ENCODE data around the gene DOCK2.

The DOCK2 gene

DNA sequence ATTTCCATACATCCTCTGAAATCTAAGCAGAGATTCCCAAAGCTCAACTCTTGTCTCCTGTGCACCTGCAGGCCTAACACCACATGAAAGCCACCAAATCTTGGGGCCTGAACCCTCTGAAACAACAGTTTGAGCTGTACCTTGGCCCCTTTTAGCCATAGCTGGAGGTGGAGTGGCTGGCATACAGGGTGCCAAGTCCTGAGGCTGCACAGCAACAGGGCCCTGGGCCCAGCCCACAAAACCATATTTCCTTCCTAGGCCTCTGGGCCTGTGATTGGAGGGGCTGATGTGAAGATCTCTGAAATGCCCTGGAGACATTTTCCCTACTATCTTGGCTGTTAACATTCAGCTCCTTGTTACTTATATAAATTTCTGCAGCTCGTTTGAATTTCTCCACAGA lies 26.5 kb downstream of the DOCK2 start:
- H3K4me3 ChIP-seq (ENCODE audit: low read length), result no peak overlapping the region
- no peak for DNase-seq (ENCODE audit: low read depth)
- TF ChIP-seq, protein P1, sequence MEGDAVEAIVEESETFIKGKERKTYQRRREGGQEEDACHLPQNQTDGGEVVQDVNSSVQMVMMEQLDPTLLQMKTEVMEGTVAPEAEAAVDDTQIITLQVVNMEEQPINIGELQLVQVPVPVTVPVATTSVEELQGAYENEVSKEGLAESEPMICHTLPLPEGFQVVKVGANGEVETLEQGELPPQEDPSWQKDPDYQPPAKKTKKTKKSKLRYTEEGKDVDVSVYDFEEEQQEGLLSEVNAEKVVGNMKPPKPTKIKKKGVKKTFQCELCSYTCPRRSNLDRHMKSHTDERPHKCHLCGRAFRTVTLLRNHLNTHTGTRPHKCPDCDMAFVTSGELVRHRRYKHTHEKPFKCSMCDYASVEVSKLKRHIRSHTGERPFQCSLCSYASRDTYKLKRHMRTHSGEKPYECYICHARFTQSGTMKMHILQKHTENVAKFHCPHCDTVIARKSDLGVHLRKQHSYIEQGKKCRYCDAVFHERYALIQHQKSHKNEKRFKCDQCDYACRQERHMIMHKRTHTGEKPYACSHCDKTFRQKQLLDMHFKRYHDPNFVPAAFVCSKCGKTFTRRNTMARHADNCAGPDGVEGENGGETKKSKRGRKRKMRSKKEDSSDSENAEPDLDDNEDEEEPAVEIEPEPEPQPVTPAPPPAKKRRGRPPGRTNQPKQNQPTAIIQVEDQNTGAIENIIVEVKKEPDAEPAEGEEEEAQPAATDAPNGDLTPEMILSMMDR (conservative IDR thresholded peaks at IDR 0.05; ENCODE audit: low read length), result no peak

DNA sequence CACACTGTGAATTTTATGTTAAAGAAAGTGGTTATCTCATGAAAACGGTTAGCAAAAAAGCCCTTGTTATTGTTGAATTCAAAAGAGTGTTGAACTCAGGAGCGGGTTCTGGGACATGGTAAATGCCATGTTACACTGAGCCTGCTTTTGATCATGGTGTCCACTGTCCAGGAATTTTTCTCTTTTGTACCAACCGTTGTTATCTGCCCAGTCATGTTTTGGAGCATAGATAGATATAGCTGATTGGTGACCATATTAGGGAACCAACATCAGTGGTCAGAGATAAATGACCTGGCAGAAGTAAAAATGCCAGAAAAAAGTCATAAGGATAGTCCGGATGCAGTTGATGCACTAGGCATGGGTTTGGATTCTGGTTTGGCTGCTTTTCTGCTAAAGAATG lies 29.3 kb downstream of the DOCK2 start:
- no peak for DNase-seq (ENCODE audit: low read depth)
- no peak overlapping the region for H3K4me3 ChIP-seq (ENCODE audit: low read length)
- TF ChIP-seq, protein P1 (conservative IDR thresholded peaks at IDR 0.05; ENCODE audit: low read length), result no peak

DNA sequence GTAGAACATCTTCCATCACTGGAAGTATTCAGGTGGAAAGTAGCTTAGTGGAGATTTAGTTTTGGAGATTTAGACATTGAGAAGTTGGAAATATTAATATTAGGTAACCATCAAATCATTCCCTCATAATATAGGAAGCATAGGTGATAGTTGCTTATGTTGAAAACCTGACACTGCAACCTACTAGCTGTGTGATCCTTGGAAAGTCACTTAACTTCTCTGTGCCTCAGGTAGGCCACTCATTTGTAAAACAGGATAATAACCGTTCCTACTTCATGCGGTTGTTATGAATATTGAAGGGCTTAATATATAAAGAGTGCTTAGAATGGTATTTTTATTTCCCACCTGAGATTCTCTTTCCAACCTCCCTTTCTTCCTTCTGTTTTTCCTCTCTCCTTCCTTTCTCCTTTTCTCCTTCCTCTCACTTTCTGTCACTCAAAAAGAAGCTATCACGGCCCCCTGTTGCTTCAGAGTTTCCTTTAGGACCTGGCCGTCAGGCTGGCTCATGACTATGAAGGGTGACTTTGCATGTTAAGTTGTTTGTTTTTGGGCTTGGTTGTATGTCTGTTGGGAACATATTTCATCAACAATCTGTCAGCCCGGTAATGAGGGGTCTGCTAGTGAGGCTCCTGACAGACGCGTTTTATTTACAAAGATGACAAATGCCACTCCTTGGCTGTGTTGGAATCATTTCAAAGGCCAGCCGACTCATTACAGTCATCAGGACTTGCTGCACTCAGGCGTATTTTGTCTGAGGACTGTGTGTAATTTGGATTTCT lies 31.0 kb downstream of the DOCK2 start:
- DNase-seq (ENCODE audit: low read depth), result peak; percentile 7

DNA sequence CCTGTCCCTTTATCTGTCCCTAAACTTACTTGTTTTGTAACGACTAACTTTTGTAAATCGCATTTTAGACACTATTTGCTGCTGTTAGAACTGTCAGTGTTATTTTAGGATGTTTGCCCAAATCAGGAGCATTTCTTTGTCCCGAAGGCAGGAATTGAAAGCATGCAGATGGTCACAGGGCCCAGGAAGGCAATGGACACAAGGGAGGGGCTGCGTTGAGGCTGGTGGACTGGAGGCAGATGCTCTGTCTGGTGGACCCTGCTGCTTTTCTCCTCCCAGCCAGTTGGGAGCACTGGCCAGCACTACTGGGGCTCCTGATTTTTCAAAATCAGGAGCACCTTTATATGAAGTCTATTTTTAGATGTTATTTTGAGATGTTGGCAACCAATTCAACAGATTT lies 31.7 kb downstream of the DOCK2 start:
- DNase-seq (ENCODE audit: low read depth), result peak; percentile 22
- H3K4me3 ChIP-seq (ENCODE audit: low read length), result no peak overlapping the region
- TF ChIP-seq, protein P1 (conservative IDR thresholded peaks at IDR 0.05; ENCODE audit: low read length), result no peak

More for the DNA sequence above, 31.0 kb downstream of the DOCK2 start:
- no peak overlapping the region for H3K4me3 ChIP-seq (ENCODE audit: low read length)
- TF ChIP-seq, protein P1 (conservative IDR thresholded peaks at IDR 0.05; ENCODE audit: low read length), result no peak

DNA sequence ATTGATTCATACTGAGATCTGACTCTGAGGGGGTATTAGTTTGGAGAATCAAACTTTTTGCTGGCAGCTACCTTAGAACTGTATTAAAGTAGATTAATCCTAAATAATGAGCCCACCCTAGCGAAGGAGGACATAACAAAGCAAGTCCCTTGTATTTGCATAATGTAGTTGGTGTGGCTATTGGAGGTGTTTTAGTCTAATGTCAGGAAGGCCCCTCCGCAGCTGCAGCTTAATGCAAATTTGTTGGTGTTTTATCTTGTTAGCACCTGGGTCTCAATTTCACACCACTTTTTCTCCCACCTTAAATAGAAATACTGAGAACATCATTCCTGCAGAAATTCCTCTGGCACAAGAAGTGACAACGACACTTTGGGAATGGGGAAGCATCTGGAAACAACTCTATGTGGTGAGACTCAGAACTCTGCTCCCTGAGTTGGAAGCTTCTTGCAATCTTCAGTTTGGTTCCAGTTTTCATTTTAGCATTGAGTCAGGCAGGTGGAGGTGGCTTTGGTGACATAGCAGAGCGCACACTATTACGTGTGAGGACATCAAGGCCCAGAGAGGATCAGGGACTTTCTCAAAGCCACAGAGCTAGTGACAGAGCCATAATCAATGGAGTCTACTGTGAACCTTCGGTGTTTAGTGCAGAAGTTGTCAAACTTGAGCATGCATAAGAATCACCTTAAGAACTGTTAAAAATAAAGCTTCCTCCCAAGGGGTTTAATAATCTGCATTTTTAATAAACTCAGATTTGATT lies 33.9 kb downstream of the DOCK2 start:
- no peak for DNase-seq (ENCODE audit: low read depth)
- TF ChIP-seq, protein P1 (conservative IDR thresholded peaks at IDR 0.05; ENCODE audit: low read length), result no peak
- no peak overlapping the region for H3K4me3 ChIP-seq (ENCODE audit: low read length)

DNA sequence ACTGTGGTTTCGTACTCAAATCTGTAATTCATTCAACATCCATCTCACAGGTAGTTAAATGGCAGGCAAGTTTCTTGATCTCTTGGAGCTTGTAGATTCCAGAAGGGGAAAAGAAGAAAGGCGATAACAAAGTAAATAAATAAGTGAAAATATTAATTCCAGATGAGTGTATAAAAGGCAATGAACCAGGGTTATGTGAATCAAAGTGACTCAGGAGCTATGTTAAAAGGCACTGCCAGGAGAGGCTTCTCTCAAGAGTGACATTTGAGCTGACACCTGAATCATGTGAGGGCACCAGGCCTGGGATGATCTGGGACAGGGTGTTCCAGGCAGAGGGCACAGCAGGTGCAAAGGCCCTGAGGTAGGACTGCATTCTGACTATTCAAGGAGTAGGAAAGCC lies 45.0 kb downstream of the DOCK2 start:
- TF ChIP-seq, protein P1 (conservative IDR thresholded peaks at IDR 0.05; ENCODE audit: low read length), result no peak
- no peak overlapping the region for H3K4me3 ChIP-seq (ENCODE audit: low read length)
- DNase-seq (ENCODE audit: low read depth), result no peak

DNA sequence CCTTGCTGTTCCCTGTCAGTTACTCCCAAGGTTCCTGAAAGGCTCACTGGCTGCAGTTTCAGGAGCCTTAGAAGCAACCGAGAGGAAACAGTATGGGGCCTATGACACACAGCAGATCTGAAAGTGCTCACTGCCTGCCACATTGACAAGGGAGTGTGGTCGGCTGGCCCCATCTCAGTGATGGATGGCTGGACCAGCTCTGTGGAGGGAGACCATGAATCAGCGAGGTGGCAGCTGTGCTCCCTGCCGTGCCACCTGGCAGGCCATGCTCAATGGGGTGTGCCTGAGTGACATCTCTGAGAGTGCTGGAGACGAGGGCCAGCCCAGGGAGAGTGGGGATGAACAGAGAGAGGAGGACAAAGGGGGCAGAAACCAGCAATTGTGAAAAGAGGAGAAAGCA lies 49.1 kb downstream of the DOCK2 start:
- no peak overlapping the region for H3K4me3 ChIP-seq (ENCODE audit: low read length)
- no peak for DNase-seq (ENCODE audit: low read depth)
- TF ChIP-seq, protein P1 (conservative IDR thresholded peaks at IDR 0.05; ENCODE audit: low read length), result no peak

Data from AG10803 (cell line).